Measurements from ENCODE around the gene PRKAG2.

The PRKAG2 gene

DNA sequence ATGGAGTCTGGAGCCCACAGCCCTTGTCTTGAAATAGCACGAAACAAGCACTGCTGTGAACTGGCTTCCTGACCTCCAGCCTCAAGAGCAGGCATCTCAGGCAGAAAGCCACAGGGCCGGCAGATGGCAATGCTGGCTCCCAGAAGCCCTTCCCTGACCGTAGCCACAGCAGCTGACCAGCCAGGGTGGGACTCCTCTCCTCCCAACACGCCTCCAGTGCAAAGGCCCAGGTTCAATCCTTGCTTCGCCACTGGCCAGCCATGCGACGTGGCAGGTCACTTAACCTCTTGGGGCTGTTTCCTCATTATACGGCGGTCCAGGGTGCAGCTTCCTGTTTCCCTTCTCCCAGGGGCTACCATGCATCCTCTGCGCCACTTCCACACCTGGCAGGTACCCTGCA lies 12.8 kb downstream of the PRKAG2 start:
- no peak for DNase-seq

DNA sequence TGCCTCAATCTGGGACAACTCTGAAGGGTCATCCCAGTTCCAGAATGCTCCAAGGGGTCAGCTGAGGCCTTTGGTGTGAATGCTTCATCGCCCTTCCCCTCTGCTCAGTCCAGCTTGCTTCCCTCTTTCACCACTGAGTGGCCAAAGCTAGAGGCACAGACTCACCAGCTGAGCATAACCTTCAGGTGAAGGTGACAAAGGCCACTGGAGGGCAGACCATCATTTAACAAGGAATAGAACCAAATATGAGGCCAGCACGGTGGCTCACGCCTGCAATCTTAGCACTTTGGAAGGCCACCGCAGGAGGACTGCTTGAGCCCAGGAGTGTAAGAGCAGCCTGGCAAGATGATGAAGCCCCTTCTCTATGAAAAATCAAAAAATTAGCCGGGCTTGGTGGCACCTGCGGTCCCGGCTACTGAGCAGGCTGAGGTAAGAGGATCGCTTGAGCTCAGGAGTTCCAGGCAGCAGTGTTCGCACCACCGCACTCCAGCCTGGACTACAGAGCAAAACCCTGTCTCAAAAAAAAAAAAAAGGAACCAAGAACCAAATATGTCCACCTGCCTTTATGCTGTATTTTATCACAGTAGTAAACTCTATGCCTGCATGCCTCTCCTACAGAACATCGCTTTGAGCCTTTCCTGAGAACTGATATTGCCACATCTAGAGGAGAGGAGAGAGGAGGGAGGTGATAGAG lies 13.4 kb downstream of the PRKAG2 start:
- DNase-seq = no peak

DNA sequence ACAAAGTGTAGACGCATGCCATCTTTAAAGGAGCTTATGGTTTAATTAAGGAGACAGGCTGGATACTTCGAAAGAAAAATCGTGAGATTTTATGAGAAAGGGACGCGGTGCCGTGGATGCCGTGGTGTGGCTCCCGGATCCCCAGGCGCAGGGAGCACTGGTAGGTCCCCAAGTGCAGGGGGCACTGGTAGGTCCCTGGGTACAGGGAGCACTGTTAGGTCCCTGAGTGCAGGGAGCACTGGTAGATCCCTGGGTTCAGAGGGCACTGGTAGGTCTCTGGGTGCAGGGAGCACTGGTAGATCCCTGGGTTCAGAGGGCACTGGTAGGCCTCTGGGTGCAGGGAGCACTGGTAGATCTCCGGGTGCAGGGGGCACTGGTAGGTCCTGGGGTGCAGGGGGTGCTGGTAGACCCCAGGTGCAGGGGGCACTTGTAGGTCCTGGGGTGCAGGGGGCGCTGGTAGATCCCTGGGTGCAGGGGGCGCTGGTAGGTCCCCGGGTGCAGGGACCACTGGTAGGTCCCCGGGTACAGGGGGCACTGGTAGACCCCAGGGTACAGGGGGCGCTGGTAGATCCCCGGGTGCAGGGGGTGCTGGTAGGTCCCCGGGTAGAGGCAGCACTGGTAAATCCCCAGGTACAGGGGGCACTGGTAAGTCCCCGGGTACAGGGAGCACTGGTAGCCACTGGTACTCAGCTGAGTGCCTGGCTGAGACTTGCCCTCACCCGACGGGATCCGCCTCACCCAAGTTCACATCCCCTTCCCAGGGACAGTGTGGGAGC lies 14.1 kb downstream of the PRKAG2 start:
- no peak for DNase-seq

DNA sequence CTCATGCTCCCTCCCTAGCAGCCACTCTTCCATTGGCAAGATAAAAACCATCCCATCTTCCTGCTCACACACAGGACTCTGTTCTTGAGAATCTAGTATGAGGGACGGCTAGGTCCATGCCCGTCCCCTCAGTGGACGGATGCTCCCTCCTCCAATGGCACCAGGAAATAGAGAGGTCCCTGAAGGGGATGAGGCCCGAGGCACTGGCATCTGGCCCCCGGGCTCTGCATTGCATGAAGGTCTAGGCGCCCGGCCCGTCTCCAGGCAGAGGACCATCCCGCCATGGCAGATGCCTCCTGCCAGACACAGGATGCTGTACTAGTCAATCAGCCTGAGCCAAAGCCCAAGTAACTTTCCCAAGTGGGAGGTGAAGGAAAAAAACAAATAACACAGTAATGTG lies 15.0 kb downstream of the PRKAG2 start:
- no peak for DNase-seq

DNA sequence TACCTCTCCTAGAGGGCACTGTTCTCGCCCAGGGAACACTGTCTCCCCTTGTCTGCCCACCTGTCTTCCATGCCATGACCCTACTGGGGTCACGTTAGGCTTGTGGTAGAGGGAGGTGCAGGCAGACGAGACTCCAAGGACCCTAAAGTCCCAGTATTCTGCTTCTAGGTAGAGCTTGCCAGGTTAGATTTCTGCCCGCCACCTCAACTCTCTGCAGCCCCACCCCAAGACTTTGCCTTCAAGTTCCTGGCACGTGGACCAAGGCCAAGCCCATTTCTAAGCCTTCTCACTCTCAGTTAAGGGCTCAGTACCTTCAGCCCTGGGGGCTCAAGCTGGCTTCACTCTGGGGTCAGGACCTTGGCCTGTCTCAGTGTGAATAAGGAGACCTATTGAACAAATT lies 16.1 kb downstream of the PRKAG2 start:
- no peak for DNase-seq

DNA sequence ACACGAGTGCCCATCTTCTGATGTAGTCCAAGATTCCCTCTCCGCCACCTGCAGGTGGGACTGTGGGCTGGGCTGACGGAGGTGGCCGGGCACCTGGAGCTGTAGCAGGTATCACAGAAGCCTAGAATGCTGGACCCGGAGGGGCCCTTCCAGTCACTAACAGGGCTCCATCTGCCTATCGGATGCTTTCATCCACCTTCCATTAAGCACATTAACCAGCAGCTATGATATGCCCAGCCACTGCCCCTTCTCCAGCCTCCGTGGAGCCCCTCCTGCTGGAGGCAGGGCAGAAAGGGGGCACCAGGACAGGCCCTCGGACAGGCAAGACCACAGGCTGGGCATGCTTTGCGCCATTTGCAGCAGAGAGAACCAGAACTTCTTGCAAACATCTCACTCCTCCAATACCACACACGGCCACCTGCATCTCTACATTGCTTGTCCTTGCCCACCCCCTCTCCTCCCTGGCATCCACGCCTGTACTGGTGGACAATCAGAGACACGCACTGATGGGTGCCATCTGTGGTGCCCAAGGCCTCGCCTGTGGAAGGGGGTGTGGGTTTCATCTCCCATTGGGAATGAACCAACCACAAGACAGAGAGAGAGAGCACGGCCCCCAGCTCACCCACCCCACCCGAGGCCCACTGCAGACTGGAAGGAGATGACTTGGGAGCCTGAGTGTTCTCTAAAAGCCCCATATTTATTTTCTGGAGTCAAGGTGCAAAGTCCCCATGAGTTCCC lies 16.8 kb downstream of the PRKAG2 start:
- DNase-seq = no peak

DNA sequence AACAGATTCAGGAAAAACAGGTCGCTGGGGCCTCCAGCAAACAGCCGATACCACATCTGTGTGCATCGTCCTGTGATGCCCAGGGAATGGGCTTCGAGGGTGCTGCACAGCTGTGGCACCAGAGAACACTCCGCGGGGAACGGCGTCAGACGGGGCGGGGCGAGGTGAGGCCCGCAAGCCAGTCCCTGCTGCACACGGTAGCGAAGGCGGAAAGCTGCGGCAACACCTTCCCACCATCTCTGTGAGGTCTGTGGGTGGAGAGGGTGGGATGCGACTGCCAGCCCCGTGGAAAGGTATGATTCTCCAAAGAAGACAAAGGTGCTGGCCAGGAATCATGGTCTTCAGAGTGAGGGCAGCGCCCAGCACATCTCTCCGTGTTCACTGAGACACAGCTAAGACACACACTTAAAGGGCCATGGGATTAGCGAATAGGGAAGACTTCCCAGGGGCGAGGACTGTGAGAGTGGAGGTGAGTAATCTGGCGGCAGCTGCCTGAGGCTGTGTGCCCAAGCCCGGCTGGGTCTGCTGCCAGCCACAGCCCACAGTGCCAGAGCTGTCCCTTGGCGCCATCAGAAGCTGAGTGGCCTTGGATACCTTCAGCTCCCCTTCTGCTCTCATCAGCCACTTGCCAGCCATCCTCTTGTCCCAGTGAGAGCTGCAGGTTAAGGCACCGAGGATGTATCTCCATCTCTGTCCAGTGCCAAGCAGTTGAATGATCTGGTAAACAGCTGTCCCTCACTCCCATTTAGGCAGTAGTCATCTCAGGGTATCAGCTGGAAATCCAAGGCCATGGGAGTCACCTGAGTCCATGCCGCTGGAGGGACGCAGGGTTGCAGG lies 17.6 kb downstream of the PRKAG2 start:
- DNase-seq = no peak

DNA sequence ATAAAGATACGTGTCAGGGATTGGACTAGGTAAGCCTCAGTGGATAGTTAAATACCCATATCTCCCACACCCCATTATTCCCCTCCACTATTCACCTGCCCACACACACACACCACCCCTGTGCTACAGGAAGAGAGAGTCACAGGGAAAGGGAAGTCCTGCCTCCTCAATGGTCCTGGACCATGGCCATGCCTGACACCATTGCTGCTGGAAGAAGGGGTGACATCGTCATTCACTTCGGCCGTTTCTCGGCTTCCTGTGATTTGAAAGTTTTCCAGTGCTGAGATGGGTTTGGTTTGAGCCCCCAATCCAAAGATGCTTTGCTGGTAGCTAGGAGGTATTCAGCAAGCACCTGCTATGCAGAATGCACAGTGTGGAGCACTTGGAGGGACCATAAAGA lies 18.5 kb downstream of the PRKAG2 start:
- DNase-seq = no peak

DNA sequence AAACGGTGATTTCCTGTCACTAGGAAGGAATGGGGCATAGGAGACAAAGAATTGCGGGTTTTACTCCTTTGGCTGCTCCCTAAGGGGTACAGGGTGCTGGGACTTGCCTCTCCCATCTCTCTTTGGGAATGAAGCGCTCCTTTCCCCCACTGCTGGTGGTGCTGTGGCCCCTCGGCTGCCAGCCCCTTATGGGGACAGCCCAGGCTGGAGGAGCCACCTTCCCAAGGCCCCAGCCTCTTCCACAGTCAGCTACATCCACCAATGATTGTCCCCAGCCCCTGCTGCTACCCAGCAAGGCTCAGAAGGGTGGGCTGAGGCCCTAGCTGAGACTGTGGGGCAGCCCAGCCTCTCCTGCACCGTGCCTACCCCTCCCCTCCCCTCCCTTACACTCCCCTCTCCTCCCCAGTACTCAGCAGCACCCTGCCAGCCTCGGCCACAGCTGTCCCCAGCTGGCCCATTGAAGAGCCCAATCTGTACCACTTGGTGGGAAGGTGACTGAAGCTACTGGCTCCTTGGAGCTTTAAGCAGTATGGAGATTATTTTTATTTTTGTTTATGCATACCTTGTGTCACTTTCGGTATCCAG lies 19.0 kb downstream of the PRKAG2 start:
- no peak for DNase-seq

DNA sequence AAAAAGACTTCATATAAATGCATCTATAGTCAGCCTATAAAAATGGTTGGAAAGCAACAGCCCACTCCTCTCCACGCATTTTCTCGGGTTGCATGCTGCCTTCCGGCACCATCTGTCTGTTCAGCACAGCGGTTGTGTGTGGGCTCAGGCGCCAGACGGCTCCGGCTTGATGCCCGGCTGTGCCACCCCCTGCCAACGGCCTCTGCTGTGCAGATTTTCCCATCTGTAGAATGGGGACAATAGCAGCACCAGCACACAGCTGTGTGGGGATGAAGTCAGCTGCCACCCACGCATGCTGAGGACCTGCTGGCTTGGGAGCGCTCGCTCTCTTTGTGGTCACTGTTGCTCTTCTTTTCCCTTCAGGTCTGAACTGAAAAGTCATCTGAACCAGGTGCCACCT lies 19.5 kb downstream of the PRKAG2 start:
- DNase-seq = no peak

DNA sequence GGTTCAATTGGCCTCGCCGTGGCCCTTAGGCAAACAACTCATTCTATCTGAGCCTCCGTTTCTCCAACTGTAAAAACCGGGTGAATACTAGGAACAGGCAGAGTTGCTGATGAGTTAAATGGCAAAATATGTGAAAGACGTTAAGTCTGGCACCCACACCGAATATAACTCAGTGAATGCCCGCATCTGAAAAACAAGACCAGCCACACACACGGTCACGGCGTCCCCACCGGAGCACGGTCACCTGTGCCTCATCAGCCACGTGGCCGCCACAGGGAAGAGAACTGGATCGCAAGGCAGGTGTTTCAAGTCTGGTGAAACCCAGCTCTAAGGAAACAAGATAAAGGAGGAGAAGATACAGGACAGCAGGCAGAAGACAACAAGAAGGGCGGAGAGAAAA lies 20.4 kb downstream of the PRKAG2 start:
- no peak for DNase-seq

DNA sequence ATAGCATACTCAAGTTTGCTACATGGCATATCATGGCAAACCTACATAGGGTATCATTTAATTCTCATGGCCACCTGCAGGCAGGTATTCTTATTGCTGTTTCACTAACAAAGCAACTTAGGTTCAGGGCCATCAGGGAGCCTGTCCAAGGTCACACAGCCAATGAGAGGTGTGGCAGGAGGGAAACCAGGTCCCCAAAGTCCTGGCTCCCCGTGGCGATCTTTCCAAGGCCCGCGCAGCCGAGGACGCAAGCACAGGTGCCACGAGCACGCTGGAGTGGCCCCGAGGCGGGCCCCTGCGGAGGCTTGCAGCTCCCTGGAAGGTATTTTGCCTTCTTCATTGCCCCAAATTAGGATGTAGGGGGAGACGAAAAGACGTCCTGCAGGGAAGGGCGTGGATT lies 20.8 kb downstream of the PRKAG2 start:
- DNase-seq = no peak

DNA sequence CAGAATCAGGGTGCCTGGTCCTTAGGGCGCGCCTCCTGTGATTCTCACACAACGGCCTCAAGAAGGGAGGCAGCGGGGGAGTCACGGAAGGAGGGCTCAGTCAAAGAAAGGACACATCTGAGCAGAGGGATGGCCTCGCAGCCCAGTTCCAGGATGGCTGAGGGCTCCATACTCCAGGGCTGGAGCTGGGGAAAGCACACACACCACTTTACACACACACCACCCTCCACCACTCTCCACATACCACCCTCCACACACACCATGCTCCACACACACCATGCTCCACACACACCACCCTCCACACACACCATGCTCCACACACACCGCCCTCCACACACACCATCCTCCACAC lies 22.2 kb downstream of the PRKAG2 start:
- DNase-seq = no peak

DNA sequence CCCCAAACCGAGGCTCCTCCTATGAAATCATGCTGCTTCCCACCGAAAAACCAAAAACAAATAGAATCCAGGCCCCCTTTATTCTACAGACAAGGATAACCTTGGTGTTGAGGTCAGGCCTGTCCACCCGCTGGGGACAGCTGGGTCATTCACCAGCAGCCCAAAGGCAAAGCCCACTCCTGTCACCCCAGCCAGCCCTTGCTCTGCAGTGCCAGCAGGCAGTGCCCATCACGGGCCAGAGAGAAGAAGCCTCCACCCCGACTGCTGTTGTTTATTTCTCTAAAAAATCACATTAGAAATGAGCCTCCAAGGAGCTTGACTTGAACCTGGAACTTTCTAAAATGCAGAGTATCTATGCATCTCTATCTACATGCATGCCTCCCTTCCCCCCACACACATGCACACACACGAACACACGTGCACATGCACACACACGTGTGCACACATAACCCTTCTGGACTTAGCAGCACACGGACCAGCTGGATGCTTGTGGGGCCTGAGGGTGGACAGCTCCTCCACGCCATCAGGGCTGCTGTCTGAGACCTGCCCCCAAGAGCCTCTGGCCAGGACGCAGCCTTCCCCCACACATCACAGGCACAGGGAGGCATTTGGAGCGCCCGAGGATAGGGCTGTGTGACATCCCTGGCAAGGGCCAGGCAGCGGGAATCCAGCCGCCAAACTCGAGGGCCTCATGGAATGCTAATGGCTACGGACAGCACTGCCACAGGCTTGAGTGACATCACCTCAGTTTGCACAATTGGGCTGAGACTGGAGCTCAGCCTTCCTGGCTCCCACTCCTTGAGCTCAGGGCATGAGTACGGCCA lies 22.8 kb downstream of the PRKAG2 start:
- DNase-seq = no peak

DNA sequence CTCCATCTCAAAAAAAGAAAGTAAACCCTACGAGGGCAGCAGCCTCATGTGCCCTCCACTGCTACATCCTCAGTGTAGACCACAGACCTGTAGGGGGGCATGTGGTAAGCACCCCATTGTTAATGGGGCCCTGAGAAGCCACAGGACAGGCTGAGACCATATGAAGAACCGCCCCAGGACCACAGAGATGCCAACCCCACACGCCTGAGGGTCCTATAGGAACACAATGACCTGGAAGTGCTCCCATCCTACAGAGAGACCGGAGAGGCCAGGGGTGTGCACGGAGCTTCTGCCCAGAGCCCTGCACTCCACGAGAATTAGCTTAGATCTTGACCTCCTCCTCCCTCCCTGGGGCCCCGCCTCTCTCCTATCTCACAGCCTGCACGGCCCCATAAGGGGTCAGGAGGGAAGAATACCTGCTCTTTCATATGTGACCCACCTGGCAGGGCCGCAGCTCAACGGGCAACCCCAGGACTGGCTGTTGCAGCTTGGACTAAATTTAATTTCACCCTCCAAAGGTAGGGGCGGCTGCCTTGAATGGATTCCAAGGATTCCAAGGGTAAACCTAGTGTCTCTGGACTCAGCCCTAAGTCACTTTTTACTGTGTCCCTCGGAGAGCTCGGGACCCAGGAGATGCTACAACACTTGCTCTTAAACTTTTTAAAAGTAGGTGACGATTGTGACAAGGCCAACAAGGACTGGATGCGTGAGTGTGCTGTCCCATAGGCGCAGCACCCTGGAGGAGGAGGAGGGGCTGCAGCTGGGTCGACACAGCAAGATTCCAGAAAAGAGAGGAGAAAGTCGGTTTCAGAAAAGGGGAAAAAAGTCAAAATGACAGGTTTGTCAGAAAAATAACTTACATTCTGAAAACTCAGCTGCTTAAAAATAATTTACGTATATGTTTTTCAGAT lies 24.2 kb downstream of the PRKAG2 start:
- no peak for DNase-seq

DNA sequence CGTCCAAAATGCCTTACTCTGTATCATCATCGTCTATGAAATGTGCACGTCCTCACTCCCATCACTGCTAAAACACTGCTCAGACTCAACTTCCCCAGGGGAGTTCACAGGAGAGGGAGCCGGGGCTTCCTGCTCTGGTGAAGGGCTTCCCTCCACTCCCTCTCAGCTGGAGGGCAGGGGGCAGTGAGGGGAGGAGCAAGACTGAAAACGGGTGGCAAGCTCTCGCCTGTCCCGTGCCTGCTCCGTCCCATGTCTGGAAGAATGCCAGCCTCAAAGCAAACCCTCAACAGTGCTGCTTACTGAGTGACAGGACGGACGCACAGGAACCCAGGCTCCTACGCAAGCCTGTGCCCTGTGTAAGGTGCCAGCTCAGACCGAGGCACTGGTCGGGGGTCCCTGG lies 25.1 kb downstream of the PRKAG2 start:
- DNase-seq = no peak

DNA sequence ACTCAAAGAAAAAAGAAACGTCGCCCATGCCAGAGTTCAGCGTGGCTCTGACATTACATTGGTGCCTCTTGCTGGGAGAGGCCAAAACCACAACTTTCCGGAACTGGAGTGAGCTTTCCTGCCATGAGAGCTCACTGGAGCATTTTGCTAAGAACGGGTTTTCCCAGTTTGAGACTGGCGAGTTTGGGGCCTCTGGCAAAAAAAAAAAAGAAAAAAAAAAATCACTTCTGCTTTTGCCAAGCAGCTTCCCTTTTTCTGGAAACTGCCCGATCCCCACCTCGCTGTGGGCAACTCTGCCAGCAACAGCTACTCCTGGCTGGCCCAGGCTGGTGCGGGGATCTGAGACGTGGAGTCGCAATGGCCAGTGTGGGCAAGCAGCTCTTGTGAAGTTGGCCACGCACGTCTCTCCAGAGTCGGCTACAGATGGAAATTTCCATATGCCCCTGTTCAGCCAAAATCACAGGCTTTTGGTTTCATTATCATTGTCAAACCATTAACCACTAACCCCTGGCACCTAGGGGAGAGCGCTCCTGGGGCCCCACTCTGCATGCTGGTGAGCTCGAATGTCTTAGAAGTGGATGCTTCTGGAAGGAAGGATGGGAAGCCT lies 25.7 kb downstream of the PRKAG2 start:
- DNase-seq = no peak

DNA sequence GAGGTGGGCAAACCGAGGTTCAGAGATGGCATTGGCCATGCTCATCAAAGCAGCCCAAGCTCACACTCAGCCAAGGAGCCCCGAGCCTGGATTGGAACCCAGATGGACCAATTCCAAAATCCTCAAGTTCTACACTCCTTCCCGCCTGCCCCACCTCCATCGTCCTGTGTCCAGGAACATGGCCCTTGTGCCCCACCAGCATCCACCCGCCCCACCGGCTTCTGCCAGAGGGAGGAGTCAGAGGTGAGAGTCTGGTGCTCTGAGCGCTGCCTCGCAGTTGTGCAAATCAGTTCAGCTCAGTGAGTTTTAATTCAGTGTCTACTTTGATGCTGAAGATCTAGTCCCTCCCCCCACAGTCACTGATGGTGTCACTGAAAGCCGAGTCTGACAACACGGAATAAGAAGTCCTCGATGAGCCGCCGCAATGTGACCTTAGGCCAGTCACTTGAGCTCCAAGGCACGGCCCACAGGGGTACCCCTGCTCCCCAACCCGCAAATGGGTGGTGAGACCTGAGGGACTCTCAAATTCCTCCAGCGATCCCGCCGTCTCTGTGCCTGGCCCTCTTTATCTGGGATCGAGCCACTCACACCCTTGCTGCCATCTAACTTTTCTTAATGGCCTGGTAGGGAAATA lies 26.3 kb downstream of the PRKAG2 start:
- DNase-seq = no peak

DNA sequence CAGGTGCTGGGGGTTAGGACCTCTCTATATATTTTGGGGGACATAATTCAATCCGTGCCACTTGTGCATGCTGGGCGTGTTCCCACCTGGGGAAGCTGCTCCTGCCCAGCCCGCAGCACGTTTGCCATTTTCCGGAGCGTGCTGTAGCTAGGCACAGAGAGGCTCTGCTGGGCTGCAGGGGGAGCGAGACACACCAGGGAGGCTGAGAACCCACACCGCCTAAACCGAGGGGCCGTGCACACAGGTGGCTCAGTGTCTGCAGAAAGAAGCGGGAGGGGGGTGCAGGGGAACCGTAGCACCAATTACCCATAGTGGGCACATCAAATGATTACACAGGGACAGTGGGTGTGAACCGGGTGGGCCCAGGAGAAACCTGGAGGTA lies 27.0 kb downstream of the PRKAG2 start:
- DNase-seq = no peak
